IMR-90 (cell line): ENCODE measurements around the gene PCDHGA7. TPM values are rescaled to one million over a fixed set of nuclear protein-coding genes. Genes with fewer than 3 reads are reported as not detected.

Experiments
- ATAC-seq: fragments of 200-7000 bp; cut with Tn5 transposase; 2 replicates; pipeline ENCODE4 v1.9.1; 2020; ENCODE audit warnings: low read depth, mild to moderate bottlenecking, moderate library complexity
- BruUV-seq: library from RNA; stranded (reverse); fragments of 400-500 nt; replicated peaks from 2 replicates; lab custom pipeline; 2021; lab: Mats Ljungman, UMichigan
- CTCF ChIA-PET: fragments of 300-600 bp; formaldehyde crosslinking; extraction: SDS; loops from one replicate; lab custom pipeline; 2021; ENCODE audit warnings: antibody characterized with exemption; lab: Yijun Ruan, JAX
- POLR2A ChIA-PET: fragments of 300-600 bp; sonication (Branson Sonifier 250); formaldehyde crosslinking; loops from one replicate; lab custom pipeline; 2022; ENCODE audit warnings: antibody characterized with exemption; ENCODE audit not compliant: unreplicated experiment; lab: Charles Lee
- DNase-seq: peaks from one replicate; pipeline ENCODE4 v3.0.0; 2013
- H2AFZ ChIP-seq: replicated peaks from 2 replicates; pipeline ENCODE3; 2013; ENCODE audit warnings: low read length, mild to moderate bottlenecking; ENCODE audit not compliant: poor library complexity
- H2AK5ac ChIP-seq: 2 replicates; pipeline ENCODE4 v1.6.1; 2013; ENCODE audit warnings: low read depth, low read length, inconsistent platforms
- H2AK9ac ChIP-seq: replicated peaks from 2 replicates; pipeline ENCODE3; 2013; ENCODE audit warnings: mild to moderate bottlenecking, low read depth, low read length, moderate library complexity; ENCODE audit not compliant: poor library complexity
- H2BK120ac ChIP-seq: 2 replicates; pipeline ENCODE4 v1.6.1; 2013; ENCODE audit warnings: low read depth, low read length, inconsistent platforms
- H2BK15ac ChIP-seq: 3 replicates; pipeline ENCODE4 v1.6.1; 2013; ENCODE audit warnings: low read depth, low read length, inconsistent platforms
- H2BK20ac ChIP-seq: 2 replicates; pipeline ENCODE4 v1.6.1; 2013; ENCODE audit warnings: low read depth, mild to moderate bottlenecking, inconsistent platforms, low read length, moderate library complexity
- H2BK5ac ChIP-seq: 2 replicates; pipeline ENCODE4 v1.6.1; 2013; ENCODE audit warnings: mild to moderate bottlenecking, low read depth, low read length, inconsistent platforms; ENCODE audit not compliant: poor library complexity, severe bottlenecking
- H3K14ac ChIP-seq: replicated peaks from 2 replicates; pipeline ENCODE4 v1.6.1; 2013; ENCODE audit warnings: low read depth, low read length, inconsistent platforms
- H3K18ac ChIP-seq: 2 replicates; pipeline ENCODE4 v1.6.1; 2013; ENCODE audit warnings: low read depth, low read length, control low read depth
- H3K23ac ChIP-seq: 2 replicates; pipeline ENCODE4 v1.6.1; 2013; ENCODE audit warnings: low read depth, low read length, inconsistent platforms
- H3K27ac ChIP-seq: 2 replicates; pipeline ENCODE4 v1.5.1; 2013; ENCODE audit warnings: mild to moderate bottlenecking, control low read depth, low read length; ENCODE audit not compliant: insufficient read depth
- H3K27me3 ChIP-seq: 2 replicates; pipeline ENCODE4 v1.6.1; 2013; ENCODE audit warnings: low read length; ENCODE audit not compliant: control insufficient read depth, insufficient read depth
- H3K36me3 ChIP-seq: 2 replicates; pipeline ENCODE4 v1.6.1; 2013; ENCODE audit warnings: low read length, mixed read lengths; ENCODE audit not compliant: control insufficient read depth, insufficient read depth
- H3K4ac ChIP-seq: 2 replicates; pipeline ENCODE4 v1.6.1; 2013; ENCODE audit warnings: low read depth, low read length, inconsistent platforms
- H3K4me1 ChIP-seq: 2 replicates; pipeline ENCODE4 v1.6.1; 2013; ENCODE audit warnings: low read length, mixed read lengths; ENCODE audit not compliant: control insufficient read depth, insufficient read depth
- H3K4me2 ChIP-seq: 2 replicates; pipeline ENCODE4 v1.6.1; 2013; ENCODE audit warnings: low read depth, mild to moderate bottlenecking, control low read depth, low read length, moderate library complexity
- H3K4me3 ChIP-seq: 2 replicates; pipeline ENCODE4 v1.5.1; 2013; ENCODE audit warnings: low read depth, mild to moderate bottlenecking, control low read depth, low read length, moderate library complexity; ENCODE audit not compliant: insufficient read depth
- H3K56ac ChIP-seq: 2 replicates; pipeline ENCODE4 v1.6.1; 2013; ENCODE audit warnings: low read length, inconsistent platforms; ENCODE audit not compliant: insufficient read depth; ENCODE audit errors: extremely low read depth
- H3K79me1 ChIP-seq, 2 experiments: 2 replicates each; pipeline ENCODE4 v1.6.1; 2013; ENCODE audit warnings: low read length in 2 of 2, inconsistent platforms in 1 of 2, low read depth in 1 of 2
- H3K9ac ChIP-seq: 2 replicates; pipeline ENCODE4 v1.6.1; 2013; ENCODE audit warnings: low read depth, low read length, control low read depth
- H3K9me1 ChIP-seq: 2 replicates; pipeline ENCODE4 v1.6.1; 2013; ENCODE audit warnings: low read length, inconsistent platforms; ENCODE audit not compliant: insufficient read depth
- H3K9me3 ChIP-seq: 2 replicates; pipeline ENCODE4 v1.6.1; 2013; ENCODE audit warnings: low read length; ENCODE audit not compliant: control insufficient read depth, insufficient read depth
- H4K20me1 ChIP-seq: 2 replicates; pipeline ENCODE4 v1.6.1; 2013; ENCODE audit warnings: low read length, inconsistent platforms; ENCODE audit not compliant: insufficient read depth
- H4K5ac ChIP-seq: 2 replicates; pipeline ENCODE4 v1.6.1; 2013; ENCODE audit warnings: mild to moderate bottlenecking, low read depth, low read length, control low read depth
- H4K8ac ChIP-seq, 2 experiments: 2 replicates each; pipeline ENCODE4 v1.6.1; 2013; ENCODE audit warnings: low read depth in 2 of 2, low read length in 2 of 2, control low read depth in 1 of 2, inconsistent platforms in 1 of 2
- H4K91ac ChIP-seq: 2 replicates; pipeline ENCODE4 v1.6.1; 2013; ENCODE audit warnings: low read depth, low read length, inconsistent platforms; ENCODE audit not compliant: insufficient read depth
- CEBPB ChIP-seq: IDR thresholded peaks from 2 replicates; pipeline ENCODE4 v1.6.1; 2012; ENCODE audit warnings: low read depth, low read length, improper control_type of control experiment
- FOS ChIP-seq: fragments of 150-350 bp; IDR thresholded peaks from 2 replicates; pipeline ENCODE4 v1.6.1; 2016; ENCODE audit warnings: low read depth, low read length
- dilution Hi-C: fragments of 300-500 bp; cut with HindIII; formaldehyde crosslinking; loops from one replicate; pipeline ENCODE4 v1.14.3; 2018; ENCODE audit warnings: low sequenced_read_pairs; ENCODE audit not compliant: unreplicated experiment
- in situ Hi-C: fragments of 300-500 bp; cut with MboI; formaldehyde crosslinking; loops from 3 replicates; pipeline ENCODE4 v1.14.3; 2019; ENCODE audit warnings: low sequenced_read_pairs, inconsistent platforms, mixed read lengths
- intact Hi-C: fragments of 100-400 bp; cut with micrococcal nuclease; formaldehyde crosslinking; loops from 2 replicates; pipeline ENCODE4 v1.10.0; 2022
- polyA plus RNA-seq, 3 experiments: library from polyadenylated mRNA; depleted of rRNA; stranded (reverse); fragments of >200 nt; gene quantifications; 2 replicates each; pipeline ENCODE4 v1.2.3, GENCODE V29; 2012; ENCODE audit warnings: low replicate concordance in 1 of 3
- total RNA-seq: library from RNA; depleted of rRNA; stranded (reverse); fragments of >200 nt; gene quantifications from 2 replicates; pipeline ENCODE4 v1.2.3, GENCODE V29; 2012

PCDHGA7 gene
- total and polyA plus RNA-seq, 2 of the 4 experiments (the other 2 are of a cell fraction): 3.2 to 3.4 TPM

DNA sequence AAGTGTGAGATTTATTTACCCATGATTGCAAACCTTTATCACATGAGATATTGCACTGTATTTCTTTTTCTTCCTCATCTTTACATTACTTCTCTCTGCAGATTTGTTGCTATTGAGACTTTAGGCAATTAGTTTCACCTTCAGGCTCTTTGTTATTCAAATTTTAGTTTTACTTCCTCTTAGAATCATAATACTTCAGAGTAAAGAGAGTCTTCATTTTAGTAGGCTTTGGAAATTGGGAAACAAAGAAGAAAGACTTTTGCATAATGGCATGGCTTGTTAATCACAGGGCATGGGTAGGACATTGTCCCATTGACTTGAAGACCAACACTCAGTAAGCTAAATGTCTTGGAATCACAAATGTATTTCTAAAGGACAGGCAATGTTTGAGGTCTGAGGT lies 19.8 kb upstream of the PCDHGA7 start:
- Histone ChIP-seq H2BK120ac (no peak overlapping the region), H3K23ac (no peak overlapping the region), H3K18ac (no peak overlapping the region), H3K4me3 (no peak overlapping the region), H4K91ac (no peak overlapping the region), H2BK15ac (no peak overlapping the region), H3K36me3 (peaks cover 14% of the 10 kb centered on the region; the same call in 1 of the 2 replicates), H3K9me3 (peaks cover 53% of the 10 kb centered on the region), H3K79me1 (peaks cover 0 to 3% of the 10 kb centered on the region in 2 experiments; a peak in 1 of 4 replicates), H2AK9ac (no peak overlapping the region), H2AK5ac (no peak overlapping the region), H4K5ac (no peak overlapping the region), H3K4ac (no peak overlapping the region), H3K27ac (no peak overlapping the region), H3K9me1 (no peaks in the 10 kb centered on the region), H2BK5ac (no peak overlapping the region), H3K4me1 (peaks cover 2% of the 10 kb centered on the region; the same call in 1 of the 2 replicates), H2BK20ac (no peak overlapping the region), H3K9ac (no peak overlapping the region), H4K20me1 (no peaks in the 10 kb centered on the region), H3K14ac (no peak overlapping the region), H3K27me3 (peaks cover 2% of the 10 kb centered on the region; the same call in 1 of the 2 replicates), H3K56ac (no peak overlapping the region), H4K8ac (no peak overlapping the region), H2AFZ (no peak overlapping the region), H3K4me2 (peak overlapping the region; percentile 17; the same call in 1 of the 2 replicates)
- CTCF ChIA-PET: no interaction called here
- no TSS peak for BruUV-seq
- intact Hi-C loops (loop anchor here (5.0 kb wide), 1 partner anchor 35 kb away; no protein-coding TSS in a partner anchor), in situ Hi-C loops (no loop called here), dilution Hi-C loops (no loop called here)
- no peak for TF ChIP-seq FOS
- TF ChIP-seq CEBPB: no peak
- ATAC-seq (no peak), DNase-seq (no peak)
- POLR2A ChIA-PET: no interaction called here
